IMR-90 (cell line): ENCODE measurements around the gene GPSM3. TPM values are rescaled to one million over a fixed set of nuclear protein-coding genes. Genes with fewer than 3 reads are reported as not detected.

Source experiments
- ATAC-seq: fragments of 200-7000 bp; cut with Tn5 transposase; 2 replicates; pipeline ENCODE4 v1.9.1; 2020; ENCODE audit warnings: low read depth, mild to moderate bottlenecking, moderate library complexity
- BruUV-seq: library from RNA; stranded (reverse); fragments of 400-500 nt; replicated peaks from 2 replicates; lab custom pipeline; 2021; lab: Mats Ljungman, UMichigan
- CTCF ChIA-PET: fragments of 300-600 bp; formaldehyde crosslinking; extraction: SDS; loops from one replicate; lab custom pipeline; 2021; ENCODE audit warnings: antibody characterized with exemption; lab: Yijun Ruan, JAX
- POLR2A ChIA-PET: fragments of 300-600 bp; sonication (Branson Sonifier 250); formaldehyde crosslinking; loops from one replicate; lab custom pipeline; 2022; ENCODE audit warnings: antibody characterized with exemption; ENCODE audit not compliant: unreplicated experiment; lab: Charles Lee
- DNase-seq: peaks from one replicate; pipeline ENCODE4 v3.0.0; 2013
- H2AFZ ChIP-seq: replicated peaks from 2 replicates; pipeline ENCODE3; 2013; ENCODE audit warnings: low read length, mild to moderate bottlenecking; ENCODE audit not compliant: poor library complexity
- H2AK5ac ChIP-seq: 2 replicates; pipeline ENCODE4 v1.6.1; 2013; ENCODE audit warnings: low read depth, low read length, inconsistent platforms
- H2AK9ac ChIP-seq: replicated peaks from 2 replicates; pipeline ENCODE3; 2013; ENCODE audit warnings: mild to moderate bottlenecking, low read depth, low read length, moderate library complexity; ENCODE audit not compliant: poor library complexity
- H2BK120ac ChIP-seq: 2 replicates; pipeline ENCODE4 v1.6.1; 2013; ENCODE audit warnings: low read depth, low read length, inconsistent platforms
- H2BK15ac ChIP-seq: 3 replicates; pipeline ENCODE4 v1.6.1; 2013; ENCODE audit warnings: low read depth, low read length, inconsistent platforms
- H2BK20ac ChIP-seq: 2 replicates; pipeline ENCODE4 v1.6.1; 2013; ENCODE audit warnings: low read depth, mild to moderate bottlenecking, inconsistent platforms, low read length, moderate library complexity
- H2BK5ac ChIP-seq: 2 replicates; pipeline ENCODE4 v1.6.1; 2013; ENCODE audit warnings: mild to moderate bottlenecking, low read depth, low read length, inconsistent platforms; ENCODE audit not compliant: poor library complexity, severe bottlenecking
- H3K14ac ChIP-seq: replicated peaks from 2 replicates; pipeline ENCODE4 v1.6.1; 2013; ENCODE audit warnings: low read depth, low read length, inconsistent platforms
- H3K18ac ChIP-seq: 2 replicates; pipeline ENCODE4 v1.6.1; 2013; ENCODE audit warnings: low read depth, low read length, control low read depth
- H3K23ac ChIP-seq: 2 replicates; pipeline ENCODE4 v1.6.1; 2013; ENCODE audit warnings: low read depth, low read length, inconsistent platforms
- H3K27ac ChIP-seq: 2 replicates; pipeline ENCODE4 v1.5.1; 2013; ENCODE audit warnings: mild to moderate bottlenecking, control low read depth, low read length; ENCODE audit not compliant: insufficient read depth
- H3K27me3 ChIP-seq: 2 replicates; pipeline ENCODE4 v1.6.1; 2013; ENCODE audit warnings: low read length; ENCODE audit not compliant: control insufficient read depth, insufficient read depth
- H3K36me3 ChIP-seq: 2 replicates; pipeline ENCODE4 v1.6.1; 2013; ENCODE audit warnings: low read length, mixed read lengths; ENCODE audit not compliant: control insufficient read depth, insufficient read depth
- H3K4ac ChIP-seq: 2 replicates; pipeline ENCODE4 v1.6.1; 2013; ENCODE audit warnings: low read depth, low read length, inconsistent platforms
- H3K4me1 ChIP-seq: 2 replicates; pipeline ENCODE4 v1.6.1; 2013; ENCODE audit warnings: low read length, mixed read lengths; ENCODE audit not compliant: control insufficient read depth, insufficient read depth
- H3K4me2 ChIP-seq: 2 replicates; pipeline ENCODE4 v1.6.1; 2013; ENCODE audit warnings: low read depth, mild to moderate bottlenecking, control low read depth, low read length, moderate library complexity
- H3K4me3 ChIP-seq: 2 replicates; pipeline ENCODE4 v1.5.1; 2013; ENCODE audit warnings: low read depth, mild to moderate bottlenecking, control low read depth, low read length, moderate library complexity; ENCODE audit not compliant: insufficient read depth
- H3K56ac ChIP-seq: 2 replicates; pipeline ENCODE4 v1.6.1; 2013; ENCODE audit warnings: low read length, inconsistent platforms; ENCODE audit not compliant: insufficient read depth; ENCODE audit errors: extremely low read depth
- H3K79me1 ChIP-seq, 2 experiments: 2 replicates each; pipeline ENCODE4 v1.6.1; 2013; ENCODE audit warnings: low read length in 2 of 2, inconsistent platforms in 1 of 2, low read depth in 1 of 2
- H3K9ac ChIP-seq: 2 replicates; pipeline ENCODE4 v1.6.1; 2013; ENCODE audit warnings: low read depth, low read length, control low read depth
- H3K9me1 ChIP-seq: 2 replicates; pipeline ENCODE4 v1.6.1; 2013; ENCODE audit warnings: low read length, inconsistent platforms; ENCODE audit not compliant: insufficient read depth
- H3K9me3 ChIP-seq: 2 replicates; pipeline ENCODE4 v1.6.1; 2013; ENCODE audit warnings: low read length; ENCODE audit not compliant: control insufficient read depth, insufficient read depth
- H4K20me1 ChIP-seq: 2 replicates; pipeline ENCODE4 v1.6.1; 2013; ENCODE audit warnings: low read length, inconsistent platforms; ENCODE audit not compliant: insufficient read depth
- H4K5ac ChIP-seq: 2 replicates; pipeline ENCODE4 v1.6.1; 2013; ENCODE audit warnings: mild to moderate bottlenecking, low read depth, low read length, control low read depth
- H4K8ac ChIP-seq, 2 experiments: 2 replicates each; pipeline ENCODE4 v1.6.1; 2013; ENCODE audit warnings: low read depth in 2 of 2, low read length in 2 of 2, control low read depth in 1 of 2, inconsistent platforms in 1 of 2
- H4K91ac ChIP-seq: 2 replicates; pipeline ENCODE4 v1.6.1; 2013; ENCODE audit warnings: low read depth, low read length, inconsistent platforms; ENCODE audit not compliant: insufficient read depth
- BHLHE40 ChIP-seq: fragments of 150-350 bp; IDR thresholded peaks from 2 replicates; pipeline ENCODE4 v1.6.1; 2016; ENCODE audit warnings: mild to moderate bottlenecking, low read depth, low read length
- CEBPB ChIP-seq: IDR thresholded peaks from 2 replicates; pipeline ENCODE4 v1.6.1; 2012; ENCODE audit warnings: low read depth, low read length, improper control_type of control experiment
- CHD1 ChIP-seq: IDR thresholded peaks from 2 replicates; pipeline ENCODE4 v1.6.1; 2012; ENCODE audit warnings: low read depth, low read length, improper control_type of control experiment
- ELK1 ChIP-seq: fragments of 150-350 bp; IDR thresholded peaks from 2 replicates; pipeline ENCODE4 v1.6.1; 2016; ENCODE audit warnings: low read depth, mild to moderate bottlenecking, low read length, moderate library complexity, borderline replicate concordance
- FOS ChIP-seq: fragments of 150-350 bp; IDR thresholded peaks from 2 replicates; pipeline ENCODE4 v1.6.1; 2016; ENCODE audit warnings: low read depth, low read length
- MAFK ChIP-seq: IDR thresholded peaks from 2 replicates; pipeline ENCODE4 v1.6.1; 2012; ENCODE audit warnings: low read depth, low read length, improper control_type of control experiment
- MAZ ChIP-seq: IDR thresholded peaks from 2 replicates; pipeline ENCODE4 v1.6.1; 2012; ENCODE audit warnings: low read depth, mild to moderate bottlenecking, low read length, improper control_type of control experiment, moderate library complexity, borderline replicate concordance
- NFE2L2 ChIP-seq: fragments of 150-350 bp; IDR thresholded peaks from 2 replicates; pipeline ENCODE4 v1.6.1; 2016; ENCODE audit warnings: low read depth, mild to moderate bottlenecking, low read length
- POLR2A ChIP-seq: IDR thresholded peaks from 2 replicates; pipeline ENCODE4 v1.6.1; 2012; ENCODE audit warnings: mild to moderate bottlenecking, low read depth, low read length
- RAD21 ChIP-seq: IDR thresholded peaks from 2 replicates; pipeline ENCODE4 v1.6.1; 2012; ENCODE audit warnings: low read length, improper control_type of control experiment
- RCOR1 ChIP-seq: IDR thresholded peaks from 2 replicates; pipeline ENCODE4 v1.6.1; 2012; ENCODE audit warnings: mild to moderate bottlenecking, low read length, improper control_type of control experiment; ENCODE audit not compliant: insufficient replicate concordance
- SMC3 ChIP-seq: fragments of 150-350 bp; IDR thresholded peaks from 2 replicates; pipeline ENCODE4 v1.6.1; 2016; ENCODE audit warnings: low read depth, mild to moderate bottlenecking, antibody characterized with exemption, low read length, moderate library complexity
- WGBS, 2 experiments: methylation state at CpG; one replicate each; pipeline versions ENCODE4 v1.1.5 to v1.1.7; 2013; ENCODE audit warnings: missing lambda C conversion rate in 2 of 2; ENCODE audit not compliant: insufficient read length in 1 of 2; ENCODE audit errors: extremely low coverage in 2 of 2; 5-methylcytosine and 5-hydroxymethylcytosine counted together
- dilution Hi-C: fragments of 300-500 bp; cut with HindIII; formaldehyde crosslinking; loops from one replicate; pipeline ENCODE4 v1.14.3; 2018; ENCODE audit warnings: low sequenced_read_pairs; ENCODE audit not compliant: unreplicated experiment
- in situ Hi-C: fragments of 300-500 bp; cut with MboI; formaldehyde crosslinking; loops from 3 replicates; pipeline ENCODE4 v1.14.3; 2019; ENCODE audit warnings: low sequenced_read_pairs, inconsistent platforms, mixed read lengths
- intact Hi-C: fragments of 100-400 bp; cut with micrococcal nuclease; formaldehyde crosslinking; loops from 2 replicates; pipeline ENCODE4 v1.10.0; 2022
- polyA plus RNA-seq, 3 experiments: library from polyadenylated mRNA; depleted of rRNA; stranded (reverse); fragments of >200 nt; gene quantifications; 2 replicates each; pipeline ENCODE4 v1.2.3, GENCODE V29; 2012; ENCODE audit warnings: low replicate concordance in 1 of 3
- total RNA-seq: library from RNA; depleted of rRNA; stranded (reverse); fragments of >200 nt; gene quantifications from 2 replicates; pipeline ENCODE4 v1.2.3, GENCODE V29; 2012
- TF ChIP-seq, protein P1 (sequence below): fragments of 150-350 bp; IDR thresholded peaks from 2 replicates; pipeline ENCODE4 v1.6.1; 2017; ENCODE audit warnings: mild to moderate bottlenecking, antibody characterized with exemption, low read length, low read depth

Gene GPSM3
- total and polyA plus RNA-seq, 2 of the 4 experiments (the other 2 are of a cell fraction) = 3.0 to 9.8 TPM

DNA sequence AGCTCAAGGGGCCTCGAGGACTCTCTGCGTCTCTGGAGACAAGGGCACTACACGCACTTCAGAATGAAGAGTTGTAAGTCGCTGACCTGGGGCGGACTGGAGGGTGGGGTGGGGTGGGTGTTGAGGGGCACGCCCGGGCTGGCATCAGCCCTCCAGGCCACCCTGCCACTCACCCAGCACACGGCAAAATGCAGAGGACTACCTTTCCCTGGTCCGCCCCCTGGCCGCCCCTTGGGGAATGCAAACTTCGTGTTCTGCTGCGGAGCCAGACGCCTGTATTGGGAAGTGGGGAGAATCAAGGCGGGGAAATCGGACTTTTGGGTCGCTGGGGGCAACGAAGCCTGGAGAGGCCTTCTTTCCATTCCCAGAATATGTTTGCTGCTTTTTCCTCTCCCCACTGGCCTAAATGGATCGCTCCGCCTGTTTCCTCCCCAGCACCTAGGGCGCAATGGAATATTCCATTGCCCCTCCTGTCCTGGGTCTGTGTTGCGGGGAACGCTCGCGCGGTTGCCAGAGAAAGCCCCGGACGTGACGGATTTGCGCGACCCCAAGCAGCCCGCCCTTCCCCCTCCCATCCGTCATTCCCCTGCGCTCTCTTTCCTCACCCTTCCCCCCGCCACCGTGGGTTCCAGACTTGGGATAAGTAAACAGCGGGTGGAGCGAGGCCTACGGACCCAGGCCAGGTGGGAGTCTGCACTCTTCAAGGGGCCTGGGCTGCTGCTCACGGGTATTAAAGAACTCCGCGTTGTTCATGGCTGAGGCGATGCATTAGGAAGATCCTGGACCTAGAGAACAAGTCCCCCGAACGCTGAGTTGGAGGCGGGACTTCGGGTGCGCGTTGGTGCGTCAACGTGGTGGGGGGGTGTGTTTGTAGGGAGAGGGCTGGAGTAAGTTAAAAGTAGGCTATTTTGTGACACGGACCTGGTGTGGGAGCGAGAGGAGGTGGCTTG is 38.6 kb downstream of the GPSM3 start, which contains the start of gene PPT2:
PPT2 (plus strand) TSS at position 578 of the 950 bp plus-strand sequence. CDS start 454 bp downstream, outside the sequence.
- Histone ChIP-seq H3K36me3 (peaks cover 12% of the 10 kb centered on the region), H3K27ac (peak within 1 kb of the TSS; percentile 84), H3K9ac (peak within 1 kb of the TSS; percentile 70), H2BK15ac (peak within 1 kb of the TSS; percentile 54; the same call in 2 of the 3 replicates), H3K56ac (peak within 1 kb of the TSS; percentile 78), H3K9me3 (peaks cover 1% of the 10 kb centered on the region; the same call in 1 of the 2 replicates), H2AK9ac (peak within 1 kb of the TSS; percentile 98), H3K4me2 (peak within 1 kb of the TSS; percentile 79), H3K4me1 (peaks cover 23% of the 10 kb centered on the region), H4K5ac (peak within 1 kb of the TSS; percentile 65), H3K27me3 (no peaks in the 10 kb centered on the region; the same call in 1 of the 2 replicates), H2AK5ac (peak within 1 kb of the TSS; percentile 69; the same call in 1 of the 2 replicates), H2BK5ac (peak within 1 kb of the TSS; percentile 82), H3K18ac (peak within 1 kb of the TSS; percentile 46), H2AFZ (peak within 1 kb of the TSS; percentile 96), H3K14ac (peak within 1 kb of the TSS; percentile 90), H4K91ac (peak within 1 kb of the TSS; percentile 86), H4K8ac (peak within 1 kb of the TSS; percentile 75 to 96), H3K23ac (peak within 1 kb of the TSS; percentile 96), H3K4ac (peak within 1 kb of the TSS; percentile 84), H2BK20ac (peak within 1 kb of the TSS; percentile 79), H2BK120ac (peak within 1 kb of the TSS; percentile 78), H3K79me1 (peaks cover 6 to 34% of the 10 kb centered on the region in 2 experiments), H3K4me3 (peak within 1 kb of the TSS; percentile 67), H4K20me1 (no peaks in the 10 kb centered on the region), H3K9me1 (0 out of 2 replicates have a peak, but pooled peaks cover 4% of the 10 kb centered on the region)
- intact Hi-C loops (loop anchor here (1.0 to 10.0 kb wide), 7 partner anchors 23 to 252 kb away; partner anchors contain the start of genes AGPAT1, SKIC2 and ZBTB12), in situ Hi-C loops (no loop called here), dilution Hi-C loops (no loop called here)
- peak; percentile 80 for ATAC-seq
- peak; percentile 91 for DNase-seq
- TSS peak; percentile 84 for BruUV-seq
- ChIA-PET CTCF (interaction anchor here (1.0 to 1.1 kb wide), 2 partner anchors 39 to 44 kb away, joined by 3 read pairs; partner anchors contain the start of gene TNXB), POLR2A (no interaction called here)
- 5% methylated on average over 4 of the region's 52 CpGs; no CpG with 5 or more reads in 1 of the 2 experiments for WGBS, 2 experiments
- TF ChIP-seq CEBPB = peak; percentile 6; the same call in 1 of the 2 replicates
- peak; percentile 67; the same call in 1 of the 2 replicates for TF ChIP-seq MAZ
- 0 out of 2 replicates have a peak, but pooled peaks have one; percentile 13 for TF ChIP-seq POLR2A
- TF ChIP-seq BHLHE40 = peak; percentile 93
- no peak for TF ChIP-seq NFE2L2
- no peak for TF ChIP-seq RAD21
- TF ChIP-seq, protein P1, sequence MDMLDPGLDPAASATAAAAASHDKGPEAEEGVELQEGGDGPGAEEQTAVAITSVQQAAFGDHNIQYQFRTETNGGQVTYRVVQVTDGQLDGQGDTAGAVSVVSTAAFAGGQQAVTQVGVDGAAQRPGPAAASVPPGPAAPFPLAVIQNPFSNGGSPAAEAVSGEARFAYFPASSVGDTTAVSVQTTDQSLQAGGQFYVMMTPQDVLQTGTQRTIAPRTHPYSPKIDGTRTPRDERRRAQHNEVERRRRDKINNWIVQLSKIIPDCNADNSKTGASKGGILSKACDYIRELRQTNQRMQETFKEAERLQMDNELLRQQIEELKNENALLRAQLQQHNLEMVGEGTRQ = no peak
- 0 out of 2 replicates have a peak, but pooled peaks have one; percentile 11 for TF ChIP-seq SMC3
- TF ChIP-seq MAFK = no peak
- no peak for TF ChIP-seq ELK1
- TF ChIP-seq FOS = no peak
- no peak for TF ChIP-seq RCOR1
- peak; percentile 23; the same call in 1 of the 2 replicates for TF ChIP-seq CHD1
